Measurements from ENCODE around the gene SRRM3.
"Not testable (repeated sequence)": the region's sequence is repeated elsewhere in the genome, so short reads cannot be mapped to it uniquely, and the experiment has no call there.

SRRM3 gene

GRCh38 chr7:76315364-76315763, 113.7 kb downstream of the SRRM3 start:
- no peak for DNase-seq (ENCODE audit: low spot score)

GRCh38 chr7:76316984-76317781, 115.5 kb downstream of the SRRM3 start:
- no peak for DNase-seq (ENCODE audit: low spot score)

GRCh38 chr7:76317782-76318487, 116.2 kb downstream of the SRRM3 start:
- DNase-seq (ENCODE audit: low spot score) = peak; percentile 98

GRCh38 chr7:76318488-76319353, 117.0 kb downstream of the SRRM3 start:
- peak; percentile 70 for DNase-seq (ENCODE audit: low spot score)

DNA sequence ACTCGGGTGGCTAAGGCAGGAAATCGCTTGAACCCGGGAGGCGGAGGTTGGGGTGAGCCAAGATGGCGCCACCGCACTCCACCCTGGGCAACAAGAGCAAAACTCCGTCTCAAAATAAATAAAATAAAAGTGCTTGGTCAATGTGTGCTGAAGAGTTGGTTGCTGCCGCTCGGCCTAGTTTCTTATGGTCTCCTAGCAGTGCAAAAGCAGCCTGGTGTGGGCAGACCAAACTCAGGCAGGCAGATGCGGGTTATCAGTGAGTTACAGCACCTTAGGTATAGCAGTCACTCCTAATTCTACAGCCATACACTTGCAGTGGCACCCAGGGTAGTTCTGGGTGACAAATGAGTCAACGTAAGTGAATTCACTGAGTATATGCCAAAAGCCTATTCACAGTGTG, 123.4 kb downstream of the SRRM3 start:
- DNase-seq (ENCODE audit: low spot score) = no peak

DNA sequence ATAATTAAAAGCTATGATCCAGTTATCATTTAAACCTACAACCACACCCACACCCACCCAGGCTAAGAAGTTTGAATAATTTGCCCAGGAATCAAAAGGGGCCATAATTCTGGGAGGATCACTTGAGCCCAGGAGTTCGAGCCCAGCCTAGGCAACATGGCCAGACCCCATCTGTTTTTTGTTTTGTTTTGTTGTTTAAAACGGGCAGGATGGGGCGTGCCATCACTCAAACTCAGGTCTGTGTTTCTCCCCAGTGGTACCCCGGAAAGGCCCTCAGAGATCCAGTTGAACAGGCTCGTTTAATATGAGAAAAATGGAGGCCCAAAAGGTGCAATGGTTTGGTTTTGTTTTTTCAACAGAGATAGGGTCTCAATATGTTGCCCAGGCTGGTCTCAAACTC, 124.1 kb downstream of the SRRM3 start:
- no peak for DNase-seq (ENCODE audit: low spot score)

- no peak for DNase-seq (ENCODE audit: low spot score)
Observed at GRCh38 chr7:76326646-76327233, 125.0 kb downstream of the SRRM3 start.

GRCh38 chr7:76327610-76328009, 125.9 kb downstream of the SRRM3 start:
- DNase-seq (ENCODE audit: low spot score) = no peak

DNA sequence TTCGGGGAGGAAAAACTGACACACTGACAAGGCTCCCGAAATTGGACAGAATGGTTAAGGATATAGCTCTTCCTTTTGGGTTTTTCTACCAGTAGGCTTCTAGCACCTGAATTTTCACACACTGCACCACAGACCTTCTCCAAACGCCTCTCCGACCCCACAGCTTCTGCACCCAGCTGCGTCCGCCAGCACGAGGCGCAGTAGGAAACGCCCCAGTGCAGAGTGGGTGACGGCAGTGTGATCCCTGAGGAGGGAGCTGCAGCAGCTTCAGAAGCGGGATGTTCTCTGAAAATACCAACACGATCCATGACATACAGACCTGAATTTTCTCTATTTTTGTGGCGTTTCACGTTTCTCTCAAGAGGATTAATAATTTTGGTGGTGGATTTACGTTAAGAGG, 126.7 kb downstream of the SRRM3 start:
- no peak for DNase-seq (ENCODE audit: low spot score)

DNA sequence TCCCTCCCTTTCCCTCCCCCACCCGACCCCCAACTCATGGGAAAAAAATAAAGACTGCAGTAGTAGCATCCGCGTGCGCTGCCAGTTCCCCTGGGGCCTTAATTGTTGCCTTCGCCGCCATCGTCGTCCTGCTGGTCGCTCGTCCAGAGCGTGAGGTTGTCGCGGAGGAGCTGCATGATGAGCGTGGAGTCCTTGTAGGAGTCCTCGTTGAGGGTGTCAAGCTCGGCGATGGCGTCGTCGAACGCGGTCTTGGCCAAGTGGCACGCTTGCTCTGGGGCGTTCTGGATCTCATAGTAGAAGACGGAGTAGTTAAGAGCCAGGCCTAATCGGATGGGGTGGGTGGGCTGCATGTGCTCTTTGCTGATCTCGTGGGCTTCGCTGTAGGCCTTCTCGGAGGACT, 127.8 kb downstream of the SRRM3 start:
- DNase-seq (ENCODE audit: low spot score) = no peak

- no peak for DNase-seq (ENCODE audit: low spot score)
Observed at GRCh38 chr7:76330261-76330660, 128.6 kb downstream of the SRRM3 start.

GRCh38 chr7:76330673-76331072, 129.0 kb downstream of the SRRM3 start:
- DNase-seq (ENCODE audit: low spot score) = no peak

- no peak for DNase-seq (ENCODE audit: low spot score)
Observed at GRCh38 chr7:76332078-76332477, 130.4 kb downstream of the SRRM3 start.

GRCh38 chr7:76333511-76334101, 131.9 kb downstream of the SRRM3 start:
- no peak for DNase-seq (ENCODE audit: low spot score)

- no peak for DNase-seq (ENCODE audit: low spot score)
Observed at GRCh38 chr7:76334320-76334967, 132.7 kb downstream of the SRRM3 start.

DNA sequence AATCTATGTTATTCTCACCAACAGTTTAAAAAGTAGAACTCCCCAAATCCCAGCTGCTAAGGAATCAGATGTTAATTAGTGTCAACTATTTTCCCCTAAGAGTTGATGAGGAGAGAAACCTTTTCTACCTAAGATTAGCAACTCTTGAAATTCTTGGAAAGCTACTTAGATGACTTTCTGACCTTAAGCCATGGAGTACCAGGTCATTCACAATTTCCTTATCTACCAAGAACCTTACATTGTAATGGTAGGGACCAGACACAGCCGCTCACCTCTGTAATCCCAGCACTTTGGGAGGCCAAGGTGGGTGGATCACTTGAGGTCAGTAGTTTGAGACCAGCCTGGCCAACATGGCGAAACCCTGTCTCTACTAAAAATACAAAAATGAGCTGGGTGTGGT, 133.7 kb downstream of the SRRM3 start:
- not testable (repeated sequence) for DNase-seq (ENCODE audit: low spot score)

GRCh38 chr7:76336094-76336493, 134.4 kb downstream of the SRRM3 start:
- DNase-seq (ENCODE audit: low spot score) = no peak

Measured in D341Med (cell line).